SK-N-SH (cell line): ENCODE results near the gene CCDC57. TPM values are rescaled to one million over a fixed set of nuclear protein-coding genes. Genes with fewer than 3 reads are reported as not detected.

Experiments used
- CTCF ChIA-PET: fragments of 300-600, 350-600 bp; formaldehyde crosslinking; extraction: SDS; loops from one replicate; lab custom pipeline; 2021; lab: Yijun Ruan, JAX
- POLR2A ChIA-PET: fragments of 350-600 bp; sonication (Branson Sonifier 250); formaldehyde crosslinking; extraction: SDS; loops from one replicate; lab custom pipeline; 2020; ENCODE audit warnings: antibody characterized with exemption, inconsistent platforms; lab: Yijun Ruan, JAX
- DNase-seq: peaks from one replicate; pipeline ENCODE4 v3.0.0; 2012
- H2AFZ ChIP-seq: fragments of 200-600 bp; sonication (generic); 2 replicates; pipeline ENCODE4 v1.8.1; 2016; ENCODE audit warnings: antibody characterized with exemption, mild to moderate bottlenecking, low read depth
- H3F3A ChIP-seq: fragments of 200-600 bp; sonication (generic); replicated peaks from 2 replicates; pipeline ENCODE3; 2016; ENCODE audit warnings: antibody characterized with exemption, mild to moderate bottlenecking; ENCODE audit not compliant: insufficient read depth
- H3K27ac ChIP-seq, 2 experiments: fragments of 200-500 bp in 1 of 2; fragments of 200-600 bp in 1 of 2; sonication (Bioruptor generic) in 1 of 2; sonication (generic), shearing (Covaris generic) in 1 of 2; 2 replicates each; pipeline versions ENCODE4 v1.5.1 to v1.6.1; 2014 to 2016; ENCODE audit warnings: low read depth in 2 of 2, inconsistent platforms in 1 of 2, low read length in 1 of 2, mild to moderate bottlenecking in 1 of 2, mixed read lengths in 1 of 2
- H3K27me3 ChIP-seq: fragments of 200-600 bp; sonication (generic), shearing (Covaris generic); 2 replicates; pipeline ENCODE4 v1.6.1; 2016; ENCODE audit warnings: mixed run types; ENCODE audit not compliant: insufficient read depth
- H3K36me3 ChIP-seq, 2 experiments: fragments of 200-500 bp in 1 of 2; fragments of 200-600 bp in 1 of 2; sonication (Bioruptor generic) in 1 of 2; sonication (generic) in 1 of 2; replicated peaks in 1 of 2; 2 replicates each; pipeline versions ENCODE3 to v1.5.1; 2014 to 2016; ENCODE audit warnings: low read length in 1 of 2, mild to moderate bottlenecking in 1 of 2; ENCODE audit not compliant: insufficient read depth in 2 of 2, control insufficient read depth in 1 of 2
- H3K4me1 ChIP-seq, 2 experiments: fragments of 200-500 bp in 1 of 2; fragments of 200-600 bp in 1 of 2; sonication (Bioruptor generic) in 1 of 2; sonication (generic), shearing (Covaris generic) in 1 of 2; 2 replicates each; pipeline versions ENCODE4 v1.5.1 to v1.6.1; 2014 to 2016; ENCODE audit warnings: low read depth in 1 of 2, low read length in 1 of 2, mixed run types in 1 of 2; ENCODE audit not compliant: insufficient read depth in 2 of 2, control insufficient read depth in 1 of 2
- H3K4me2 ChIP-seq: fragments of 200-600 bp; sonication (generic), shearing (Covaris generic); 2 replicates; pipeline ENCODE4 v1.6.1; 2017; ENCODE audit warnings: mixed run types
- H3K4me3 ChIP-seq, 2 experiments: fragments of 200-500 bp in 1 of 2; fragments of 200-600 bp in 1 of 2; sonication (Bioruptor generic) in 1 of 2; sonication (generic), shearing (Covaris generic) in 1 of 2; 2 replicates each; pipeline versions ENCODE4 v1.5.1 to v1.8.1; 2014 to 2016; ENCODE audit warnings: low read depth in 2 of 2, inconsistent platforms in 1 of 2, low read length in 1 of 2, mild to moderate bottlenecking in 1 of 2, mixed read lengths in 1 of 2, moderate library complexity in 1 of 2
- H3K79me2 ChIP-seq: fragments of 200-600 bp; sonication (generic); 2 replicates; pipeline ENCODE4 v1.8.1; 2017; ENCODE audit warnings: mild to moderate bottlenecking; ENCODE audit not compliant: insufficient read depth
- H3K9ac ChIP-seq: fragments of 200-600 bp; sonication (generic); 2 replicates; pipeline ENCODE4 v1.6.1; 2017; ENCODE audit warnings: mixed run types
- H3K9me2 ChIP-seq: fragments of 200-600 bp; sonication (generic); 2 replicates; pipeline ENCODE4 v1.6.1; 2017; ENCODE audit warnings: mixed run types
- H3K9me3 ChIP-seq: fragments of 200-600 bp; sonication (generic); 2 replicates; pipeline ENCODE4 v1.6.1; 2017; ENCODE audit warnings: mixed run types, mild to moderate bottlenecking, moderate library complexity
- H4K20me1 ChIP-seq: fragments of 200-600 bp; sonication (generic); 2 replicates; pipeline ENCODE4 v1.6.1; 2017; ENCODE audit warnings: mild to moderate bottlenecking, mixed run types; ENCODE audit not compliant: insufficient read depth
- EP300 ChIP-seq, 2 experiments: IDR thresholded peaks; 2 replicates each; pipeline versions ENCODE4 v1.4.0 to v1.6.1; 2012; ENCODE audit warnings: borderline replicate concordance in 1 of 2, low read depth in 1 of 2, low read length in 1 of 2
- FOXM1 ChIP-seq: IDR thresholded peaks from 2 replicates; pipeline ENCODE4 v1.4.0; 2012; ENCODE audit warnings: low read depth, mild to moderate bottlenecking
- GABPA ChIP-seq: IDR thresholded peaks from 2 replicates; pipeline ENCODE4 v1.4.0; 2012; ENCODE audit warnings: low read depth, mild to moderate bottlenecking
- GATA2 ChIP-seq: sonication (generic); formaldehyde crosslinking; IDR thresholded peaks from 2 replicates; pipeline ENCODE4 v1.5.0; 2020; ENCODE audit warnings: mild to moderate bottlenecking, missing genetic modification reagents
- IRF3 ChIP-seq: fragments of 150-350 bp; IDR thresholded peaks from 2 replicates; pipeline ENCODE4 v1.6.1; 2016; ENCODE audit warnings: mild to moderate bottlenecking, low read depth, low read length
- JUND ChIP-seq: IDR thresholded peaks from 2 replicates; pipeline ENCODE4 v1.4.0; 2012
- MEF2A ChIP-seq: IDR thresholded peaks from 2 replicates; pipeline ENCODE4 v1.4.0; 2012; ENCODE audit warnings: low read depth, borderline replicate concordance
- MXI1 ChIP-seq: IDR thresholded peaks from 2 replicates; pipeline ENCODE4 v1.6.1; 2012; ENCODE audit warnings: mild to moderate bottlenecking, low read depth, low read length, improper control_type of control experiment
- NFIC ChIP-seq: IDR thresholded peaks from 2 replicates; pipeline ENCODE4 v1.4.0; 2012; ENCODE audit warnings: borderline replicate concordance
- NRF1 ChIP-seq: IDR thresholded peaks from 2 replicates; pipeline ENCODE4 v1.6.1; 2012; ENCODE audit warnings: low read depth, mild to moderate bottlenecking, low read length
- PBX3 ChIP-seq: IDR thresholded peaks from 2 replicates; pipeline ENCODE4; 2012
- POLR2AphosphoS5 ChIP-seq: IDR thresholded peaks from 2 replicates; pipeline ENCODE4 v1.6.1; 2012; ENCODE audit warnings: low read depth, low read length
- RXRA ChIP-seq: IDR thresholded peaks from 2 replicates; pipeline ENCODE4 v1.4.0; 2012; ENCODE audit warnings: low read depth, mild to moderate bottlenecking, borderline replicate concordance
- SMC3 ChIP-seq: IDR thresholded peaks from 2 replicates; pipeline ENCODE4 v1.6.1; 2012; ENCODE audit warnings: low read depth, low read length, improper control_type of control experiment
- TAF1 ChIP-seq: IDR thresholded peaks from 2 replicates; pipeline ENCODE4 v1.6.1; 2012; ENCODE audit warnings: low read depth, mild to moderate bottlenecking, low read length, moderate library complexity, borderline replicate concordance
- TCF12 ChIP-seq: IDR thresholded peaks from 2 replicates; pipeline ENCODE4 v1.4.0; 2012
- WGBS: methylation state at CpG from one replicate; pipeline ENCODE4 v1.1.6; 2017; ENCODE audit warnings: low lambda C conversion rate; 5-methylcytosine and 5-hydroxymethylcytosine counted together
- polyA plus RNA-seq, 3 experiments: library from polyadenylated mRNA; depleted of rRNA; stranded (reverse); fragments of >200 nt; gene quantifications; 2 replicates each; pipeline ENCODE4 v1.2.3, GENCODE V29; 2012
- TF ChIP-seq, protein P1 (sequence below): IDR thresholded peaks from 2 replicates; pipeline ENCODE4 v1.4.0; 2012; ENCODE audit warnings: low read depth

The CCDC57 gene
- polyA plus RNA-seq, 1 of the 3 experiments (the other 2 are of a cell fraction) = 68.6 TPM

DNA sequence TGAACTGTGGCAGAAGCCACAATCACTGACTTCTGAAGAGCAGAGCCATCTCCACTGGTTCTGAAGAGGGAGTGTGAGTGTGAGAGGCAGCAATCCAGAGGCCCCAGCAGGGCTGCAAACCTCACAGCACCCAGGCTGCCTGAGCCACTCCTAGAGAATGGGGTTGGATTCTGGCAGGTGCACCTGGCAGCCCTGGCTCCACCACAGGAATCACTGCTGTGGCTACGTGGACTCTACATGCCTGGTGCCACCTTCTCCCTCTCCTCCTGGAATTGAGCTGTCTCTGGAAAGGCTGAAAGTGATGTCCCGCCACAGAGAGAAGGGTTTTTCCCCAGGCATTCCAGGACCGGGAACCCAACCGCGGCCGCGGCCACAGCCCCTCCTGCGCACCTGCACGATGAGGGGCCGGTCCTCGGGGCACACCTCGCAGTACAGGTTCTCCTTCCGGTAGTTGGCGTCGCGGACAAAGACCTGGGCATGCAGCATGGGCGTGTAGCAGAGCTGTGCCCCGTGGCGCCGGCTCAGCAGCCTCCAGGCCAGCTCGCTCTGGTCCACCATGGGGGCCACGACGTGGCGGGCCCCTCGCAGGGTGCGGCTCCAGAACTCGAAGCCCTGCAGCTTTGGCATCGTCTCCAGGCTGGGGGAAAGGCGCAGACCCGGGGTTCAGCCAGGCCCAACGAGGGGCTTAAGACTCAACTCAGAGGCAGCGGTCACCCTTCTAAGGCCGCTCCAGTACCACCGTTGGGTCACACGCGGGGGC is 148.0 kb downstream of the CCDC57 start:
- Histone ChIP-seq H3F3A (peaks cover 18% of the 10 kb centered on the region), H3K36me3 (peaks cover 16 to 45% of the 10 kb centered on the region in 2 experiments), H3K27ac (no peak overlapping the region), H3K27me3 (no peaks in the 10 kb centered on the region), H3K4me3 (peak overlapping the region; percentile 81 to 95), H3K9me3 (no peaks in the 10 kb centered on the region), H2AFZ (no peak overlapping the region), H3K9ac (peak overlapping the region; percentile 89), H3K79me2 (peaks cover 26% of the 10 kb centered on the region), H3K4me2 (peak overlapping the region; percentile 100), H4K20me1 (no peaks in the 10 kb centered on the region), H3K4me1 (peaks cover 12 to 21% of the 10 kb centered on the region in 2 experiments; a peak in 2 of 4 replicates), H3K9me2 (no peaks in the 10 kb centered on the region)
- ChIA-PET CTCF (interaction anchor here (1.2 to 8.0 kb wide), 6 partner anchors 8 to 43 kb away, joined by 3 to 47 read pairs (median 6); partner anchors contain the start of genes DCXR, GPS1, RAC3 and RFNG), POLR2A (interaction anchor here (0.6 kb wide), 1 partner anchor 34 kb away, joined by 3 read pairs; no protein-coding TSS in a partner anchor)
- no peak for DNase-seq
- TF ChIP-seq, protein P1, sequence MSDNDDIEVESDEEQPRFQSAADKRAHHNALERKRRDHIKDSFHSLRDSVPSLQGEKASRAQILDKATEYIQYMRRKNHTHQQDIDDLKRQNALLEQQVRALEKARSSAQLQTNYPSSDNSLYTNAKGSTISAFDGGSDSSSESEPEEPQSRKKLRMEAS = no peak
- TF ChIP-seq TAF1 = no peak
- TF ChIP-seq IRF3 = no peak
- TF ChIP-seq SMC3 = no peak
- no peak for TF ChIP-seq GABPA
- no peak for TF ChIP-seq POLR2AphosphoS5
- WGBS = 28% methylated on average over 21 of the region's 36 CpGs

GRCh38 chr17:82063424-82064415 is 148.9 kb downstream of the CCDC57 start:
- Histone ChIP-seq H3K27ac (no peak overlapping the region), H3K4me3 (peak overlapping the region in 1 of 2 experiments; percentile 81; a peak in 1 of 4 replicates), H4K20me1 (no peaks in the 10 kb centered on the region), H3K9me2 (no peaks in the 10 kb centered on the region), H3K27me3 (no peaks in the 10 kb centered on the region), H3K4me2 (peak overlapping the region; percentile 100; the same call in 1 of the 2 replicates), H3F3A (peaks cover 20% of the 10 kb centered on the region), H3K9ac (peak overlapping the region; percentile 89; the same call in 1 of the 2 replicates), H3K9me3 (no peaks in the 10 kb centered on the region), H3K79me2 (peaks cover 26% of the 10 kb centered on the region), H3K4me1 (peaks cover 12 to 26% of the 10 kb centered on the region in 2 experiments; a peak in 2 of 4 replicates), H3K36me3 (peaks cover 17 to 54% of the 10 kb centered on the region in 2 experiments), H2AFZ (no peak overlapping the region)
- DNase-seq = no peak
- TF ChIP-seq GABPA (no peak), NFIC (no peak), FOXM1 (no peak), GATA2 (CRISPR knock-in tag) (no peak), EP300 (IDR thresholded peaks at IDR 0.05; ENCODE audit: borderline replicate concordance in 1 of 2, low read depth in 1 of 2, low read length in 1 of 2) (no peak), RXRA (no peak), MEF2A (no peak), JUND (no peak), NRF1 (no peak), IRF3 (no peak), POLR2AphosphoS5 (no peak), PBX3 (no peak), MXI1 (no peak), TCF12 (no peak)
- TF ChIP-seq, protein P1 = no peak
- WGBS = 85% methylated on average over 17 of the region's 20 CpGs
- POLR2A ChIA-PET = interaction anchor here (1.3 kb wide), 1 partner anchor 9 kb away, joined by 4 read pairs; no protein-coding TSS in a partner anchor
- CTCF ChIA-PET = interaction anchor here (0.8 to 8.0 kb wide), 6 partner anchors 10 to 42 kb away, joined by 3 to 47 read pairs (median 4); partner anchors contain the start of genes DCXR and RAC3
